GM12878 (cell line): ENCODE data around the gene COMMD3. TPM values are rescaled to one million over a fixed set of nuclear protein-coding genes. Genes with fewer than 3 reads are reported as not detected.

Experiments used
- BHLHE40 ChIP-seq, 2 experiments: fragments of 450-650 bp in 1 of 2; IDR thresholded peaks; 2 replicates each; pipeline ENCODE4 v1.6.1; 2011 to 2017; ENCODE audit warnings: low read depth in 2 of 2, borderline replicate concordance in 1 of 2, improper control_type of control experiment in 1 of 2, low read length in 1 of 2, mild to moderate bottlenecking in 1 of 2
- CBX5 ChIP-seq: sonication (generic); IDR thresholded peaks from 2 replicates; pipeline ENCODE4 v1.6.1; 2016; ENCODE audit warnings: low read depth, moderate library complexity, mild to moderate bottlenecking, inconsistent platforms
- CHD1 ChIP-seq: IDR thresholded peaks from 2 replicates; pipeline ENCODE4 v1.6.1; 2012; ENCODE audit warnings: low read depth, low read length, improper control_type of control experiment
- EED ChIP-seq: sonication (generic); IDR thresholded peaks from 2 replicates; pipeline ENCODE4 v1.6.1; 2016; ENCODE audit warnings: antibody characterized with exemption, low read depth
- ETV6 ChIP-seq, 2 experiments: fragments of 450-650 bp in 1 of 2; IDR thresholded peaks in 1 of 2; conservative IDR thresholded peaks in 1 of 2; 2 replicates each; pipeline ENCODE4 v1.6.1; 2014; ENCODE audit warnings: antibody characterized with exemption in 1 of 2, borderline replicate concordance in 1 of 2, low read depth in 1 of 2, mild to moderate bottlenecking in 1 of 2, moderate library complexity in 1 of 2
- EZH2 ChIP-seq: IDR thresholded peaks from 2 replicates; pipeline ENCODE4 v1.6.1; 2012; ENCODE audit warnings: low read depth, mild to moderate bottlenecking, control low read depth, inconsistent platforms, low read length, borderline replicate concordance; ENCODE audit not compliant: control insufficient read depth
- FOXK2 ChIP-seq: fragments of 450-650 bp; IDR thresholded peaks from 2 replicates; pipeline ENCODE4 v1.6.1; 2017; ENCODE audit warnings: mild to moderate bottlenecking, moderate library complexity
- IRF3 ChIP-seq: fragments of 450-650 bp; IDR thresholded peaks from 2 replicates; pipeline ENCODE4 v1.6.1; 2014; ENCODE audit warnings: mild to moderate bottlenecking
- NR2F1 ChIP-seq: fragments of 450-650 bp; conservative IDR thresholded peaks from 2 replicates; pipeline ENCODE4 v1.6.1; 2017; ENCODE audit warnings: mild to moderate bottlenecking
- PBX3 ChIP-seq: IDR thresholded peaks from 2 replicates; pipeline ENCODE4 v1.6.1; 2011; ENCODE audit warnings: mild to moderate bottlenecking, low read depth, low read length, moderate library complexity; ENCODE audit not compliant: insufficient replicate concordance
- POU2F2 ChIP-seq: IDR thresholded peaks from 3 replicates; pipeline ENCODE4 v1.6.1; 2011; ENCODE audit warnings: low read depth, mild to moderate bottlenecking, low read length, borderline replicate concordance
- RFX5 ChIP-seq: IDR thresholded peaks from 2 replicates; pipeline ENCODE4 v1.6.1; 2011; ENCODE audit warnings: low read depth, low read length, improper control_type of control experiment
- SMAD5 ChIP-seq: IDR thresholded peaks from 2 replicates; pipeline ENCODE4 v1.6.1; 2016; ENCODE audit warnings: antibody characterized with exemption, low read depth
- SMARCA5 ChIP-seq: fragments of 450-650 bp; IDR thresholded peaks from 2 replicates; pipeline ENCODE4 v1.6.1; 2017; ENCODE audit warnings: mild to moderate bottlenecking
- TAF1 ChIP-seq: IDR thresholded peaks from 2 replicates; pipeline ENCODE4 v1.6.1; 2011; ENCODE audit warnings: mild to moderate bottlenecking, low read depth, low read length, borderline replicate concordance
- polyA plus RNA-seq, 11 experiments: library from polyadenylated mRNA; depleted of rRNA in 4 of 11; unstranded in 6 of 11; stranded (reverse) in 5 of 11; fragments of >200 nt; fragmentation: Nextera tagmentation in 4 of 11; fragmentation: Illumina TruSeq in 1 of 11; extraction: Ambion mirVana in 4 of 11; extraction: Trizol in 1 of 11; gene quantifications; 1 replicate in 1 of 11; 2 replicates in 10 of 11; pipeline versions ENCODE4 v1.2.1 to v1.2.3, GENCODE V29; 2011 to 2016; ENCODE audit warnings: inconsistent platforms in 2 of 11, missing spikeins in 2 of 11, low read depth in 1 of 11
- total RNA-seq, 4 experiments: library from RNA; depleted of rRNA in 3 of 4; stranded (reverse); fragments of >200 nt in 3 of 4; fragmentation: Illumina TruSeq in 1 of 4; extraction: Trizol in 1 of 4; gene quantifications; 2 replicates each; pipeline versions ENCODE4 v1.2.1 to v1.2.3, GENCODE V29; 2013 to 2021
- TF ChIP-seq, protein P1 (sequence below): fragments of 450-650 bp; IDR thresholded peaks from 2 replicates; pipeline ENCODE4 v1.6.1; 2018; ENCODE audit warnings: mild to moderate bottlenecking, low read depth, moderate library complexity; ENCODE audit not compliant: partially characterized antibody
- TF ChIP-seq, protein P2 (sequence below): fragments of 450-650 bp; IDR thresholded peaks from 2 replicates; pipeline ENCODE4 v1.6.1; 2017; ENCODE audit warnings: low read depth, mild to moderate bottlenecking, moderate library complexity
- TF ChIP-seq, protein P3 (sequence below): fragments of 450-650 bp; IDR thresholded peaks from 2 replicates; pipeline ENCODE4 v1.6.1; 2016; ENCODE audit warnings: mild to moderate bottlenecking
- TF ChIP-seq, protein P4 (sequence below): IDR thresholded peaks from 2 replicates; pipeline ENCODE4 v1.6.1; 2012; ENCODE audit warnings: low read depth, low read length, improper control_type of control experiment

The COMMD3 gene
- total and polyA plus RNA-seq, 10 of the 15 experiments (the other 5 are each of a cell fraction or from before 2014, with no cell fraction given): 64.5 to 248 (median 84.4) TPM

DNA sequence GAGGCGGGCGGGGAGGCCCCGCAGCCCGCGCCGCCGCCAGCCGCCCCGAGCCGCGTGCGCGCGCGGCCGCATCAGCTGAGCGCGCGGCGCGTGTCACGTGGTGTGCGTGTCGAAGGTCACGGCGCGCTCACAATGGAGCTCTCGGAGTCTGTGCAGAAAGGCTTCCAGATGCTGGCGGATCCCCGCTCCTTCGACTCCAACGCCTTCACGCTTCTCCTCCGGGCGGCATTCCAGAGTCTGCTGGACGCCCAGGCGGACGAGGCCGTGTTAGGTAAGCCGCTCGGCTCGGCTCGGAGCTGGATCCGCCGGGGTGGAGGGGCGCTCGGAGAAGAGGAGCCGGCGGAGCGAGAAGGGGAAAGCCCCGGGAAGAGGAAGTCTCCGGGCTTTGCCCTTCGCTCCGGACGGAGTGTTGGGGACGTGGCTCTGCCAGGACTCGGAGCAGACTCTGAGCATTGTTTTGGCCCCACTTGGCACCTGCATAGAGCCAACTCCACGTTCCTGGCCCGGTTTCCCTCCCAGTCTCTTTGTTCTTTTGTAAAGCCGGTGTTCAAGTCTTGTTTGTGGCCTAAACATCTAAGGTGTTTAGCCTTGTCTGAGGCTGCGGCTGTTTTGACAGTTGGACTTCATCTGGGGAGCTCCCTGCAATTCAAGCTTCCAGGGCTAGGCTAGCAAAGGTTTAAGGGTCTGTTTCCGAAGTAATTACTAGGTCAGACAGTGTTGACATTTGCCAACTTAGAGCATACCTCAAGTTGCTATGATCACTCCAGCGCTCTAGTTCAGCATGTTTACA lies at the start of gene COMMD3 (continued):
- TF ChIP-seq SMARCA5: 0 out of 2 replicates have a peak, but pooled peaks have one; percentile 58
- TF ChIP-seq, protein P1, sequence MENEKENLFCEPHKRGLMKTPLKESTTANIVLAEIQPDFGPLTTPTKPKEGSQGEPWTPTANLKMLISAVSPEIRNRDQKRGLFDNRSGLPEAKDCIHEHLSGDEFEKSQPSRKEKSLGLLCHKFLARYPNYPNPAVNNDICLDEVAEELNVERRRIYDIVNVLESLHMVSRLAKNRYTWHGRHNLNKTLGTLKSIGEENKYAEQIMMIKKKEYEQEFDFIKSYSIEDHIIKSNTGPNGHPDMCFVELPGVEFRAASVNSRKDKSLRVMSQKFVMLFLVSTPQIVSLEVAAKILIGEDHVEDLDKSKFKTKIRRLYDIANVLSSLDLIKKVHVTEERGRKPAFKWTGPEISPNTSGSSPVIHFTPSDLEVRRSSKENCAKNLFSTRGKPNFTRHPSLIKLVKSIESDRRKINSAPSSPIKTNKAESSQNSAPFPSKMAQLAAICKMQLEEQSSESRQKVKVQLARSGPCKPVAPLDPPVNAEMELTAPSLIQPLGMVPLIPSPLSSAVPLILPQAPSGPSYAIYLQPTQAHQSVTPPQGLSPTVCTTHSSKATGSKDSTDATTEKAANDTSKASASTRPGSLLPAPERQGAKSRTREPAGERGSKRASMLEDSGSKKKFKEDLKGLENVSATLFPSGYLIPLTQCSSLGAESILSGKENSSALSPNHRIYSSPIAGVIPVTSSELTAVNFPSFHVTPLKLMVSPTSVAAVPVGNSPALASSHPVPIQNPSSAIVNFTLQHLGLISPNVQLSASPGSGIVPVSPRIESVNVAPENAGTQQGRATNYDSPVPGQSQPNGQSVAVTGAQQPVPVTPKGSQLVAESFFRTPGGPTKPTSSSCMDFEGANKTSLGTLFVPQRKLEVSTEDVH: peak; percentile 59
- TF ChIP-seq, protein P2, sequence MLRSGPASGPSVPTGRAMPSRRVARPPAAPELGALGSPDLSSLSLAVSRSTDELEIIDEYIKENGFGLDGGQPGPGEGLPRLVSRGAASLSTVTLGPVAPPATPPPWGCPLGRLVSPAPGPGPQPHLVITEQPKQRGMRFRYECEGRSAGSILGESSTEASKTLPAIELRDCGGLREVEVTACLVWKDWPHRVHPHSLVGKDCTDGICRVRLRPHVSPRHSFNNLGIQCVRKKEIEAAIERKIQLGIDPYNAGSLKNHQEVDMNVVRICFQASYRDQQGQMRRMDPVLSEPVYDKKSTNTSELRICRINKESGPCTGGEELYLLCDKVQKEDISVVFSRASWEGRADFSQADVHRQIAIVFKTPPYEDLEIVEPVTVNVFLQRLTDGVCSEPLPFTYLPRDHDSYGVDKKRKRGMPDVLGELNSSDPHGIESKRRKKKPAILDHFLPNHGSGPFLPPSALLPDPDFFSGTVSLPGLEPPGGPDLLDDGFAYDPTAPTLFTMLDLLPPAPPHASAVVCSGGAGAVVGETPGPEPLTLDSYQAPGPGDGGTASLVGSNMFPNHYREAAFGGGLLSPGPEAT: peak; percentile 95
- peak; percentile 80; the same call in 1 of the 2 replicates for TF ChIP-seq TAF1
- TF ChIP-seq SMAD5: peak; percentile 72; the same call in 1 of the 2 replicates
- TF ChIP-seq, protein P3, sequence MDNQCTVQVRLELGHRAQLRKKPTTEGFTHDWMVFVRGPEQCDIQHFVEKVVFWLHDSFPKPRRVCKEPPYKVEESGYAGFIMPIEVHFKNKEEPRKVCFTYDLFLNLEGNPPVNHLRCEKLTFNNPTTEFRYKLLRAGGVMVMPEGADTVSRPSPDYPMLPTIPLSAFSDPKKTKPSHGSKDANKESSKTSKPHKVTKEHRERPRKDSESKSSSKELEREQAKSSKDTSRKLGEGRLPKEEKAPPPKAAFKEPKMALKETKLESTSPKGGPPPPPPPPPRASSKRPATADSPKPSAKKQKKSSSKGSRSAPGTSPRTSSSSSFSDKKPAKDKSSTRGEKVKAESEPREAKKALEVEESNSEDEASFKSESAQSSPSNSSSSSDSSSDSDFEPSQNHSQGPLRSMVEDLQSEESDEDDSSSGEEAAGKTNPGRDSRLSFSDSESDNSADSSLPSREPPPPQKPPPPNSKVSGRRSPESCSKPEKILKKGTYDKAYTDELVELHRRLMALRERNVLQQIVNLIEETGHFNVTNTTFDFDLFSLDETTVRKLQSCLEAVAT: 0 out of 2 replicates have a peak, but pooled peaks have one; percentile 15
- peak; percentile 77 for TF ChIP-seq EED
- peak; percentile 99 for TF ChIP-seq NR2F1
- TF ChIP-seq CHD1: no peak
- TF ChIP-seq FOXK2: no peak
- peak in 1 of 2 experiments; percentile 65; a peak in 1 of 4 replicates for TF ChIP-seq ETV6 (conservative IDR thresholded peaks at IDR 0.05 in 1 of 2, IDR thresholded peaks at IDR 0.05 in 1 of 2; ENCODE audit: borderline replicate concordance in 1 of 2, low read depth in 1 of 2)
- TF ChIP-seq, protein P4, sequence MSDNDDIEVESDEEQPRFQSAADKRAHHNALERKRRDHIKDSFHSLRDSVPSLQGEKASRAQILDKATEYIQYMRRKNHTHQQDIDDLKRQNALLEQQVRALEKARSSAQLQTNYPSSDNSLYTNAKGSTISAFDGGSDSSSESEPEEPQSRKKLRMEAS: peak; percentile 84
- peak; percentile 49 for TF ChIP-seq PBX3
- TF ChIP-seq IRF3: 0 out of 2 replicates have a peak, but pooled peaks have one; percentile 27
- peak; percentile 26; the same call in 1 of the 3 replicates for TF ChIP-seq POU2F2
- TF ChIP-seq RFX5: 0 out of 2 replicates have a peak, but pooled peaks have one; percentile 0
- peak; percentile 70 to 85 for TF ChIP-seq BHLHE40 (IDR thresholded peaks at IDR 0.05; ENCODE audit: borderline replicate concordance in 1 of 2, low read depth in 2 of 2, low read length in 1 of 2)
- no peak for TF ChIP-seq EZH2
- 0 out of 2 replicates have a peak, but pooled peaks have one; percentile 17 for TF ChIP-seq CBX5
